HL-60 (cell line): ENCODE data around the gene ADAMTS7.
"Not testable (repeated sequence)": the region's sequence is repeated elsewhere in the genome, so short reads cannot be mapped to it uniquely, and the experiment has no call there.

Experiments used
- DNase-seq, 2 experiments: peaks; one replicate each; pipeline ENCODE4 v3.0.0-alpha.2; 2010 to 2020; ENCODE audit warnings: low read depth in 1 of 2, low spot score in 1 of 2
- H3K27ac ChIP-seq: fragments of 250-450 bp; sonication (Bioruptor Pico); replicated peaks from 2 replicates; pipeline ENCODE4 v1.5.1; 2020; ENCODE audit warnings: mild to moderate bottlenecking, moderate library complexity
- H3K27me3 ChIP-seq: fragments of 250-450 bp; sonication (Bioruptor Pico); 2 replicates; pipeline ENCODE4 v1.5.1; 2021; ENCODE audit warnings: mild to moderate bottlenecking, moderate library complexity; ENCODE audit not compliant: insufficient read depth, poor library complexity, severe bottlenecking
- H3K4me3 ChIP-seq: replicated peaks from 2 replicates; pipeline ENCODE4 v1.5.1; 2011; ENCODE audit warnings: mild to moderate bottlenecking, control low read depth, low read length; ENCODE audit not compliant: insufficient read depth
- GABPA ChIP-seq: IDR thresholded peaks from 2 replicates; pipeline ENCODE4 v1.6.1; 2012; ENCODE audit warnings: low read depth
- POLR2AphosphoS5 ChIP-seq: IDR thresholded peaks from 2 replicates; pipeline ENCODE4 v1.6.1; 2012; ENCODE audit warnings: low read depth
- REST ChIP-seq: IDR thresholded peaks from 2 replicates; pipeline ENCODE4 v1.6.1; 2012; ENCODE audit warnings: low read depth; ENCODE audit not compliant: insufficient replicate concordance
- SPI1 ChIP-seq: IDR thresholded peaks from 2 replicates; pipeline ENCODE4 v1.6.1; 2012; ENCODE audit warnings: low read depth, mild to moderate bottlenecking, borderline replicate concordance
- TF ChIP-seq, protein P1 (sequence below): IDR thresholded peaks from one replicate; pipeline ENCODE4 v1.5.1; 2011; ENCODE audit warnings: low read length, control low read depth, inconsistent platforms; ENCODE audit not compliant: insufficient read depth

ADAMTS7 gene

GRCh38 chr15:78763796-78764241 lies 47.4 kb downstream of the ADAMTS7 start:
- Histone ChIP-seq H3K27ac (no peak overlapping the region), H3K4me3 (no peak overlapping the region), H3K27me3 (no peaks in the 10 kb centered on the region)
- no peak for DNase-seq
- TF ChIP-seq, protein P1, sequence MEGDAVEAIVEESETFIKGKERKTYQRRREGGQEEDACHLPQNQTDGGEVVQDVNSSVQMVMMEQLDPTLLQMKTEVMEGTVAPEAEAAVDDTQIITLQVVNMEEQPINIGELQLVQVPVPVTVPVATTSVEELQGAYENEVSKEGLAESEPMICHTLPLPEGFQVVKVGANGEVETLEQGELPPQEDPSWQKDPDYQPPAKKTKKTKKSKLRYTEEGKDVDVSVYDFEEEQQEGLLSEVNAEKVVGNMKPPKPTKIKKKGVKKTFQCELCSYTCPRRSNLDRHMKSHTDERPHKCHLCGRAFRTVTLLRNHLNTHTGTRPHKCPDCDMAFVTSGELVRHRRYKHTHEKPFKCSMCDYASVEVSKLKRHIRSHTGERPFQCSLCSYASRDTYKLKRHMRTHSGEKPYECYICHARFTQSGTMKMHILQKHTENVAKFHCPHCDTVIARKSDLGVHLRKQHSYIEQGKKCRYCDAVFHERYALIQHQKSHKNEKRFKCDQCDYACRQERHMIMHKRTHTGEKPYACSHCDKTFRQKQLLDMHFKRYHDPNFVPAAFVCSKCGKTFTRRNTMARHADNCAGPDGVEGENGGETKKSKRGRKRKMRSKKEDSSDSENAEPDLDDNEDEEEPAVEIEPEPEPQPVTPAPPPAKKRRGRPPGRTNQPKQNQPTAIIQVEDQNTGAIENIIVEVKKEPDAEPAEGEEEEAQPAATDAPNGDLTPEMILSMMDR, result no peak
- TF ChIP-seq SPI1, result no peak
- no peak for TF ChIP-seq GABPA
- no peak for TF ChIP-seq REST
- no peak for TF ChIP-seq POLR2AphosphoS5

DNA sequence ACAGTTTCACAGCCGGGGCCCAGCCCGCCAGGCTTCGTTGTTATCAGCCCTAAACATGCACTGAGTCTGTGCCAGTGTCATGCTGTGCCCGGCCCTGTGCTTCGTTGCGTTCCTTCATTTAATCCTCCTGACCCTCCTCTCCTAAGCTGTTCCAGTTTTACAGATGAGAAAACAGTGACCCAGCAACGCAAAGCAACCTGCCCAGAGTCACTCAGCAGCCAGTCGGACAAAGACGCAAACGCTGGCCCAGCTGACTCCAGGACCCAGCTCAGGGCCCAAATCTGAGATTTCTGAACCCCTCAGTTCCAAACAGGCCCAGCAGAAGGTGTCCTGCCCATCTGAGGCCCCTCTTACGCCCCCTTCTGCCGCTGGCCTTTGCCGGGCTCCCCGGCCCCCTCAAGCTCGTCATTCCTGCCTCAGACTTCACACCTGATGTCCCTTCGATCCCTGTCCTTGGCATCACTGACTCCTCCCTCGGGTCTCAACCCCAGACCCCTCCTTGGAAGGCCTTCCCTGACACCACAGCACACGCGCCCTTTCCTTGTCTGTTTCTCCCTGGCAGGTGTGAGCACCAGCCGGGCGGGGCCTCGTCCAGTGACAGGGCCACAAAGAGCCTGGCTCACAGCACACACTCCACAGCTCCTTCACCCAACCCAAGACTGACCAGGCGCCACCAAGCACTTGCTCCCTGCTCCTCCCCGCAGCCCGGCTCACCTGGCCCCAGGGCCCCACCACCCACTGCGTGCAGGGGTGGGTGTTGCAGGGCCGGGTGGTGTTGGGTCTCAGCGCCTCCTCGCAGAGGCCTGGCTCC lies 48.1 kb downstream of the ADAMTS7 start:
- Histone ChIP-seq H3K27ac (no peak overlapping the region), H3K4me3 (no peak overlapping the region), H3K27me3 (no peaks in the 10 kb centered on the region)
- DNase-seq, result no peak
- TF ChIP-seq GABPA (no peak), REST (no peak), SPI1 (no peak), POLR2AphosphoS5 (no peak)
- TF ChIP-seq, protein P1, result no peak

- H3K27me3 ChIP-seq, H3K27ac ChIP-seq, H3K4me3 ChIP-seq, DNase-seq: not testable (repeated sequence)
Observed at GRCh38 chr15:78762386-78762961, 48.8 kb downstream of the ADAMTS7 start.

GRCh38 chr15:78761891-78762385 lies 49.3 kb downstream of the ADAMTS7 start:
- Histone ChIP-seq H3K27ac (no peak overlapping the region), H3K27me3 (no peaks in the 10 kb centered on the region), H3K4me3 (no peak overlapping the region)
- TF ChIP-seq SPI1, result no peak
- DNase-seq, result no peak
